ENCODE measurements around the gene TMEM272. TPM values are rescaled to one million over a fixed set of nuclear protein-coding genes. Genes with fewer than 3 reads are reported as not detected.

TMEM272 gene
- total and polyA plus RNA-seq, 2 of the 4 experiments (the other 2 are of a cell fraction) = not detected

DNA sequence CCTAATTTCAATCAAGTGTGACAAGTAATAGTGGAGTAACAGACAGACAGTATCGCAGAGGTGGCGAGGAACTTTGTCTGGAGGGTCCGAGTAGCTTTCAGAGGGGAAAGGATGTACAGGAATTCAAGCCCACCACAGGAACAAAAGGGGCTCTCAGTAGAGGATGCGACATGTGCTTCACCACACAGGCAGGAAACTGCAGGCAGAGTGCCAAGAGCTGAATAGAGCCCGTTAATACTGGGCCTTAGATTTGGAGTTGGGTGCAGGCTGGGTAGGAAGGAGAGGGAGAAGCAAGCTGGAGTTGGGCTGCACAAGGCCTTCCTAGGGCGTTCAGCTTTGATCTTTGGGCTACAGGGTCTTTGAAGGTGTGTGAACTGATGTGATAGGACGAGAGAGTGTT lies 18.0 kb upstream of the TMEM272 start:
- Histone ChIP-seq H4K91ac (ENCODE audit: insufficient read depth, low read depth, low read length) (no peak overlapping the region), H3K4me1 (ENCODE audit: control insufficient read depth, insufficient read depth, low read length) (no peaks in the 10 kb centered on the region), H3K27me3 (ENCODE audit: control insufficient read depth, insufficient read depth, low read length) (peaks cover 13% of the 10 kb centered on the region), H2AK9ac (replicated peaks; ENCODE audit: low read depth, low read length, poor library complexity) (no peak overlapping the region), H4K5ac (ENCODE audit: low read depth, low read length) (no peak overlapping the region), H3K27ac (ENCODE audit: insufficient read depth, low read length) (no peak overlapping the region), H3K79me1 (ENCODE audit: low read depth in 1 of 2, low read length in 2 of 2) (no peaks in the 10 kb centered on the region), H3K23ac (ENCODE audit: low read depth, low read length) (no peak overlapping the region), H3K4me2 (ENCODE audit: low read depth, low read length) (no peak overlapping the region), H3K18ac (ENCODE audit: low read depth, low read length) (no peak overlapping the region), H3K14ac (replicated peaks; ENCODE audit: low read depth, low read length) (no peak overlapping the region), H4K20me1 (ENCODE audit: insufficient read depth, low read length) (no peaks in the 10 kb centered on the region), H4K8ac (ENCODE audit: low read depth in 2 of 2, low read length in 2 of 2) (no peak overlapping the region), H2AK5ac (ENCODE audit: low read depth, low read length) (no peak overlapping the region), H2BK15ac (ENCODE audit: low read depth, low read length) (no peak overlapping the region), H3K4me3 (ENCODE audit: insufficient read depth, low read depth, low read length) (no peak overlapping the region), H3K9ac (ENCODE audit: low read depth, low read length) (no peak overlapping the region), H3K56ac (ENCODE audit: extremely low read depth, insufficient read depth, low read length) (no peak overlapping the region), H2BK5ac (ENCODE audit: low read depth, low read length, poor library complexity, severe bottlenecking) (no peak overlapping the region), H3K4ac (ENCODE audit: low read depth, low read length) (no peak overlapping the region), H3K36me3 (ENCODE audit: control insufficient read depth, insufficient read depth, low read length) (no peaks in the 10 kb centered on the region), H2BK20ac (ENCODE audit: low read depth, low read length) (no peak overlapping the region), H2AFZ (replicated peaks; ENCODE audit: low read length, poor library complexity) (no peak overlapping the region), H3K9me1 (ENCODE audit: insufficient read depth, low read length) (no peaks in the 10 kb centered on the region), H3K9me3 (ENCODE audit: control insufficient read depth, insufficient read depth, low read length) (no peaks in the 10 kb centered on the region), H2BK120ac (ENCODE audit: low read depth, low read length) (no peak overlapping the region)
- in situ Hi-C loops (cut with MboI; ENCODE audit: low sequenced_read_pairs) = no loop called here
- CTCF ChIA-PET = interaction anchor here (0.9 kb wide), 1 partner anchor 10 kb away, joined by 4 read pairs; no protein-coding TSS in a partner anchor
- no peak for ATAC-seq (ENCODE audit: low read depth)
- 53% methylated on average over 3 of the region's 7 CpGs; no CpG with 5 or more reads in 1 of the 2 experiments for WGBS, 2 experiments (ENCODE audit: extremely low coverage in 2 of 2, insufficient read length in 1 of 2)
- DNase-seq = no peak
- BruUV-seq (replicated peaks) = no TSS peak
- dilution Hi-C loops (cut with HindIII; ENCODE audit: low sequenced_read_pairs, unreplicated experiment) = no loop called here
- TF ChIP-seq MAZ (IDR thresholded peaks at IDR 0.05; ENCODE audit: borderline replicate concordance, low read depth, low read length) = no peak
- TF ChIP-seq SMC3 (IDR thresholded peaks at IDR 0.05; ENCODE audit: low read depth, low read length) = no peak
- no peak for TF ChIP-seq MXI1 (IDR thresholded peaks at IDR 0.05; ENCODE audit: borderline replicate concordance, low read depth, low read length)
- TF ChIP-seq RFX5 (IDR thresholded peaks at IDR 0.05; ENCODE audit: low read depth, low read length) = no peak
- no peak for TF ChIP-seq NFE2L2 (IDR thresholded peaks at IDR 0.05; ENCODE audit: low read depth, low read length)
- TF ChIP-seq POLR2A (IDR thresholded peaks at IDR 0.05; ENCODE audit: low read depth, low read length) = no peak
- TF ChIP-seq, protein P1, sequence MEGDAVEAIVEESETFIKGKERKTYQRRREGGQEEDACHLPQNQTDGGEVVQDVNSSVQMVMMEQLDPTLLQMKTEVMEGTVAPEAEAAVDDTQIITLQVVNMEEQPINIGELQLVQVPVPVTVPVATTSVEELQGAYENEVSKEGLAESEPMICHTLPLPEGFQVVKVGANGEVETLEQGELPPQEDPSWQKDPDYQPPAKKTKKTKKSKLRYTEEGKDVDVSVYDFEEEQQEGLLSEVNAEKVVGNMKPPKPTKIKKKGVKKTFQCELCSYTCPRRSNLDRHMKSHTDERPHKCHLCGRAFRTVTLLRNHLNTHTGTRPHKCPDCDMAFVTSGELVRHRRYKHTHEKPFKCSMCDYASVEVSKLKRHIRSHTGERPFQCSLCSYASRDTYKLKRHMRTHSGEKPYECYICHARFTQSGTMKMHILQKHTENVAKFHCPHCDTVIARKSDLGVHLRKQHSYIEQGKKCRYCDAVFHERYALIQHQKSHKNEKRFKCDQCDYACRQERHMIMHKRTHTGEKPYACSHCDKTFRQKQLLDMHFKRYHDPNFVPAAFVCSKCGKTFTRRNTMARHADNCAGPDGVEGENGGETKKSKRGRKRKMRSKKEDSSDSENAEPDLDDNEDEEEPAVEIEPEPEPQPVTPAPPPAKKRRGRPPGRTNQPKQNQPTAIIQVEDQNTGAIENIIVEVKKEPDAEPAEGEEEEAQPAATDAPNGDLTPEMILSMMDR (conservative IDR thresholded peaks at IDR 0.05; ENCODE audit: low read depth, low read length) = no peak
- TF ChIP-seq, protein P2, sequence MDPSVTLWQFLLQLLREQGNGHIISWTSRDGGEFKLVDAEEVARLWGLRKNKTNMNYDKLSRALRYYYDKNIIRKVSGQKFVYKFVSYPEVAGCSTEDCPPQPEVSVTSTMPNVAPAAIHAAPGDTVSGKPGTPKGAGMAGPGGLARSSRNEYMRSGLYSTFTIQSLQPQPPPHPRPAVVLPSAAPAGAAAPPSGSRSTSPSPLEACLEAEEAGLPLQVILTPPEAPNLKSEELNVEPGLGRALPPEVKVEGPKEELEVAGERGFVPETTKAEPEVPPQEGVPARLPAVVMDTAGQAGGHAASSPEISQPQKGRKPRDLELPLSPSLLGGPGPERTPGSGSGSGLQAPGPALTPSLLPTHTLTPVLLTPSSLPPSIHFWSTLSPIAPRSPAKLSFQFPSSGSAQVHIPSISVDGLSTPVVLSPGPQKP (IDR thresholded peaks at IDR 0.05; ENCODE audit: borderline replicate concordance, low read depth, low read length) = no peak
- TF ChIP-seq CEBPB (IDR thresholded peaks at IDR 0.05; ENCODE audit: low read depth, low read length) = no peak
- TF ChIP-seq RAD21 (IDR thresholded peaks at IDR 0.05; ENCODE audit: low read length) = no peak
- TF ChIP-seq, protein P3, sequence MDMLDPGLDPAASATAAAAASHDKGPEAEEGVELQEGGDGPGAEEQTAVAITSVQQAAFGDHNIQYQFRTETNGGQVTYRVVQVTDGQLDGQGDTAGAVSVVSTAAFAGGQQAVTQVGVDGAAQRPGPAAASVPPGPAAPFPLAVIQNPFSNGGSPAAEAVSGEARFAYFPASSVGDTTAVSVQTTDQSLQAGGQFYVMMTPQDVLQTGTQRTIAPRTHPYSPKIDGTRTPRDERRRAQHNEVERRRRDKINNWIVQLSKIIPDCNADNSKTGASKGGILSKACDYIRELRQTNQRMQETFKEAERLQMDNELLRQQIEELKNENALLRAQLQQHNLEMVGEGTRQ (IDR thresholded peaks at IDR 0.05; ENCODE audit: low read depth, low read length) = no peak
- TF ChIP-seq CHD1 (IDR thresholded peaks at IDR 0.05; ENCODE audit: low read depth, low read length) = no peak
- no peak for TF ChIP-seq BHLHE40 (IDR thresholded peaks at IDR 0.05; ENCODE audit: low read depth, low read length)
- no peak for TF ChIP-seq MAFK (IDR thresholded peaks at IDR 0.05; ENCODE audit: low read depth, low read length)
- POLR2A ChIA-PET (ENCODE audit: unreplicated experiment) = no interaction called here
- intact Hi-C loops (cut with micrococcal nuclease) = no loop called here
